Measurements from ENCODE around the gene SULT1A1.

GRCh38 chr16:28587386-28587785 is 22.5 kb downstream of the SULT1A1 start:
- TF ChIP-seq SUZ12 (IDR thresholded peaks at IDR 0.05; ENCODE audit: extremely low read depth, insufficient read depth, insufficient read length) (no peak), YY1 (IDR thresholded peaks at IDR 0.05; ENCODE audit: insufficient read depth, insufficient read length) (no peak), ZNF274 (IDR thresholded peaks at IDR 0.05; ENCODE audit: low read depth, low read length) (no peak)

All from NT2/D1 (cell line).